GM19240 (cell line): Measurements from ENCODE around the gene DGCR6.
"Not testable (repeated sequence)": the region's sequence is repeated elsewhere in the genome, so short reads cannot be mapped to it uniquely, and the experiment has no call there.

Experiments
- DNase-seq: peaks from one replicate; pipeline ENCODE4 v3.0.0; 2011; ENCODE audit warnings: low spot score; ENCODE audit not compliant: insufficient read length

Gene DGCR6

DNA sequence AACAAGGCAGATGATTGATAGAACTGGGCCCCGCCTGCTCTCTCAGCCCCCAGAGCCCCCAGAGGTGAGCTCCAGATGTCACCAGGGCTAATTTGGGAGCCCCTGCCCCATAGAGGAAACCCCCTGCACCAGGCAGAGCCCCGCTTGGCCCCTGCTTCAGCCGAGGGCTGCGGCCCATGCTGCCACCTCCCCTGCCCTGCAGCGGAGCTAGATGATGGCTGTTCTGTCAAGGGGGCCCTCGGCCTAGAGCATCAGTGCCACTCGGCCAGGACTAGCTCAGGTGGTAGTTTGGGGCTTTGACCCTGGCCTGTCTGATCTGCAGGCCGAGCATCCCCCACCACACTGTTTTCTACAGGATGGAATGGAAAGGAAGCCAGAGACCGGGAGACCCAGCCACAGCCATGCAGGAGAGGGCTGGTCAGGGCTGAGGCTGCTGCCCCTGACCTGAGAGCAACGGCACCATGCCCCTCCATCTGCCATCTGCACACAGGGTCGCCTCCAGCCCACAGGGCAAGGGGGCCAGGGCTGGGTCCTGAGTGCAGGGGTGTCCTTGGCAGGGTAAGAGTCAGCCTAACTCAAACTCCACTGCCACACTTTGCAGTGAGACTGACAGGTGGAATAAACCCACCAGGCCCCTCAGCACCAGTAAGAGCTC is 54.2 kb downstream of the DGCR6 start:
- not testable (repeated sequence) for DNase-seq

DNA sequence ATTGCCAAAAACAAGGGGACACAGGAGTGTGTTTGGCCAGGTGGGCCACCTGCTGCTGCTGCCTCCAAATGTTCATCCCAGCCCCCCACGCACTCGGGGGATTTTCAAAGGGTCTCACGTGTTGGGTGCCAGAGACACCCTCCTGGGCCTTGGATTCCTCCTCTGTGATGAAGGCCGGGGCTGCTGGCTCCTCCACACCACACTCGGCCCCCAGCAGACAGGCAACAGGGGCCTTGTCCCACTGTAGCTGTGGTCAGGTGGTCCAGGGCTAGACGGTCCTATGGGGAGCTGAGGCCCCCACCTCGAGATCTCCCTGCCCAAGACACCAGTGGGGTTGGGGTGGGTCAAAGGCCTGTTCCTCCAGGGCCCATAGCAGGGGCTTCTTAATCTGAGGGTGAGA is 55.1 kb downstream of the DGCR6 start:
- DNase-seq, result not testable (repeated sequence)
